ENCODE results near the gene HIGD1A.

DNA sequence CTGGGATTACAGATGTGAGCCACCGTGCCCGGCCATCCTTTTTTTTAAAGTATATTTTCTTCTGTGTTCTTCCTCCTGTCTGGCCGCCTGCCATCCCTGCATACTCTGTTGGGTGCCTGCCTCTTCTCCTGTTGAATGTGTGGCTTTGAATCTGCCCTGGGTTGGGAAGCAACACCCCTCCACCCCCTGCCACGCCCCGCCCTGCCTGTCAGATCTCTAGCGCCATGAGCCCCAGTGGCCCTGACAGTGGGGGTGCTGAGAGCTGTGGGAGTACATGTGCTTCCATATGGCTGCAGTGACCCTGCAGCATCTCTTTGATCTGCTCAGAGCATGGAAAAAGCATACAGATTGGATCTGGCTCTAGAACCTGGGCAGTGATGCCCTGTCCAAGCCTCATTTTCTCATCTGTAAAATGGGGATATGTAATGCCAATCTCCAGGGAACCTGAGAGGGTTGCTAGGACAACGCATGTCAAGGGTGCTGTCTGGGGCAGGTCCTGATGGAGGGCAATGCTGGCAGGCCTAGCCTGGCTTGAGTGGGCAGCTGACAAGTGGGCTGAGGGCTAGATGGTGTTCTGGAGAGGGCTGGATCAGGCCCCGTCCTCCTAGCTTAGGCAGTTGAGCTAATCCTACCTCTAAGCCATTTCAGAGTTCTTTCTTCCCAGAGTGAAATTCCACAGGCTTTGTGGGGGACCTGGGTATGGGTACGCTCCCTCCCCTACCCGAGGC is 55.1 kb downstream of the HIGD1A start:
- TF ChIP-seq, protein P1, sequence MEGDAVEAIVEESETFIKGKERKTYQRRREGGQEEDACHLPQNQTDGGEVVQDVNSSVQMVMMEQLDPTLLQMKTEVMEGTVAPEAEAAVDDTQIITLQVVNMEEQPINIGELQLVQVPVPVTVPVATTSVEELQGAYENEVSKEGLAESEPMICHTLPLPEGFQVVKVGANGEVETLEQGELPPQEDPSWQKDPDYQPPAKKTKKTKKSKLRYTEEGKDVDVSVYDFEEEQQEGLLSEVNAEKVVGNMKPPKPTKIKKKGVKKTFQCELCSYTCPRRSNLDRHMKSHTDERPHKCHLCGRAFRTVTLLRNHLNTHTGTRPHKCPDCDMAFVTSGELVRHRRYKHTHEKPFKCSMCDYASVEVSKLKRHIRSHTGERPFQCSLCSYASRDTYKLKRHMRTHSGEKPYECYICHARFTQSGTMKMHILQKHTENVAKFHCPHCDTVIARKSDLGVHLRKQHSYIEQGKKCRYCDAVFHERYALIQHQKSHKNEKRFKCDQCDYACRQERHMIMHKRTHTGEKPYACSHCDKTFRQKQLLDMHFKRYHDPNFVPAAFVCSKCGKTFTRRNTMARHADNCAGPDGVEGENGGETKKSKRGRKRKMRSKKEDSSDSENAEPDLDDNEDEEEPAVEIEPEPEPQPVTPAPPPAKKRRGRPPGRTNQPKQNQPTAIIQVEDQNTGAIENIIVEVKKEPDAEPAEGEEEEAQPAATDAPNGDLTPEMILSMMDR (IDR thresholded peaks at IDR 0.05; ENCODE audit: low read length): no peak
- TF ChIP-seq EZH2 (optimal IDR thresholded peaks at IDR 0.05; ENCODE audit: low read depth, low read length): no peak
- TF ChIP-seq EZH2phosphoT487 (IDR thresholded peaks at IDR 0.05; ENCODE audit: low read length): no peak

Data from MM.1S (cell line).